ENCODE measurements around the gene COG7. TPM values are rescaled to one million over a fixed set of nuclear protein-coding genes. Genes with fewer than 3 reads are reported as not detected.
"Not testable (repeated sequence)": the region's sequence is repeated elsewhere in the genome, so short reads cannot be mapped to it uniquely, and the experiment has no call there.

Gene COG7
- total and polyA plus RNA-seq, 2 donors (not counting 3 experiments of a cell fraction or from before 2014, with no cell fraction given): 24.1 to 42.0 TPM

GRCh38 chr16:23367988-23368387 is 85.0 kb downstream of the COG7 start:
- DNase-seq (ENCODE audit: low read depth, low spot score) (no peak), FAIRE-seq (no peak)
- Histone ChIP-seq H3K36me3 (ENCODE audit: control insufficient read depth in 2 of 2, extremely low read depth in 1 of 2, insufficient read depth in 2 of 2, low read length in 2 of 2) (no peaks in the 10 kb centered on the region), H3K4me1 (ENCODE audit: control insufficient read depth, extremely low read depth, insufficient read depth, low read length) (peaks cover 4% of the 10 kb centered on the region), H3K4me3 (replicated peaks in 1 of 3; ENCODE audit: insufficient read depth in 1 of 3, low read depth in 1 of 3, low read length in 3 of 3) (no peak overlapping the region), H3K27ac (ENCODE audit: insufficient read depth, low read depth, low read length) (no peak overlapping the region), H3K4me2 (ENCODE audit: insufficient read depth, low read length) (no peak overlapping the region), H2AFZ (ENCODE audit: low read depth, low read length) (no peak overlapping the region), H3K9ac (replicated peaks; ENCODE audit: extremely low read depth, insufficient read depth, low read length) (no peak overlapping the region), H3K79me2 (ENCODE audit: control insufficient read depth, insufficient read depth, low read length) (no peaks in the 10 kb centered on the region), H3K9me1 (replicated peaks; ENCODE audit: control insufficient read depth, extremely low read depth, insufficient read depth, low read length) (no peaks in the 10 kb centered on the region), H4K20me1 (replicated peaks; ENCODE audit: control insufficient read depth, extremely low read depth, insufficient read depth, low read length) (no peaks in the 10 kb centered on the region), H3K9me3 (replicated peaks; ENCODE audit: control insufficient read depth, insufficient read depth, low read length) (no peaks in the 10 kb centered on the region), H3K27me3 (ENCODE audit: control insufficient read depth in 2 of 2, insufficient read depth in 2 of 2, low read length in 2 of 2) (no peaks in the 10 kb centered on the region)
- ChIA-PET POLR2A (no interaction called here), CTCF (interaction anchor here (1.5 kb wide), 1 partner anchor 68 kb away, joined by 3 read pairs; no protein-coding TSS in a partner anchor)
- BruUV-seq (replicated peaks): no TSS peak
- dilution Hi-C loops (cut with MboI; ENCODE audit: extremely low pct_ligation_motif_present, low sequenced_read_pairs) (no loop called here), intact Hi-C loops (cut with micrococcal nuclease) (no loop called here)
- no peak for TF ChIP-seq GATA2 (IDR thresholded peaks at IDR 0.05; ENCODE audit: insufficient read depth, insufficient read length, low read depth, low read length)

DNA sequence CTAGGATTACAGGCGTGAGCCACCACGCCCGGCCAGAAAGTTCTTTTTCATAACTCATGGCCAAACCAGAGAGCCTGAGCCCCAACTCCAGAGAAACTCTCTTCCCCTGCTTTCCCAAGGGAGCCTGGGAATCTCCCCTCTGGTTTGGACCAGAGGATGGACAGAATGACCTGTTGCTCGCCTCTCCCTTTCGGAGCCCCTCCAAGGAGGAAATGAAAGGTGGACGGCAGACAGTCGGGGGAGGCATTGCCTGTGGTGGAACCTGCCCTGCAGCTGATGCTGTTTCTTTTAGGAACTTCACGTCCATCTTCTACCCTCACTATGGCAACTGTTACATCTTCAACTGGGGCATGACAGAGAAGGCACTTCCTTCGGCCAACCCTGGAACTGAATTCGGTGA is 85.4 kb downstream of the COG7 start:
- Histone ChIP-seq H3K4me1 (ENCODE audit: control insufficient read depth, extremely low read depth, insufficient read depth, low read length) (peaks cover 4% of the 10 kb centered on the region), H3K9me1 (replicated peaks; ENCODE audit: control insufficient read depth, extremely low read depth, insufficient read depth, low read length) (no peaks in the 10 kb centered on the region), H3K9me3 (replicated peaks; ENCODE audit: control insufficient read depth, insufficient read depth, low read length) (no peaks in the 10 kb centered on the region), H4K20me1 (replicated peaks; ENCODE audit: control insufficient read depth, extremely low read depth, insufficient read depth, low read length) (no peaks in the 10 kb centered on the region), H3K79me2 (ENCODE audit: control insufficient read depth, insufficient read depth, low read length) (no peaks in the 10 kb centered on the region), H3K9ac (replicated peaks; ENCODE audit: extremely low read depth, insufficient read depth, low read length) (no peak overlapping the region), H3K4me3 (replicated peaks in 1 of 3; ENCODE audit: insufficient read depth in 1 of 3, low read depth in 1 of 3, low read length in 3 of 3) (no peak overlapping the region), H3K27ac (ENCODE audit: insufficient read depth, low read depth, low read length) (no peak overlapping the region), H3K36me3 (ENCODE audit: control insufficient read depth in 2 of 2, extremely low read depth in 1 of 2, insufficient read depth in 2 of 2, low read length in 2 of 2) (no peaks in the 10 kb centered on the region), H3K4me2 (ENCODE audit: insufficient read depth, low read length) (no peak overlapping the region), H2AFZ (ENCODE audit: low read depth, low read length) (no peak overlapping the region), H3K27me3 (ENCODE audit: control insufficient read depth in 2 of 2, insufficient read depth in 2 of 2, low read length in 2 of 2) (no peaks in the 10 kb centered on the region)
- POLR2A ChIA-PET: no interaction called here
- dilution Hi-C loops (cut with MboI; ENCODE audit: extremely low pct_ligation_motif_present, low sequenced_read_pairs): no loop called here
- DNase-seq (ENCODE audit: low read depth, low spot score) (no peak), FAIRE-seq (no peak)
- TF ChIP-seq POLR2A (IDR thresholded peaks at IDR 0.05; ENCODE audit: low read depth, low read length): no peak
- no peak for TF ChIP-seq POLR2AphosphoS5 (IDR thresholded peaks at IDR 0.05; ENCODE audit: insufficient read depth, low read depth, low read length)
- TF ChIP-seq, protein P1, sequence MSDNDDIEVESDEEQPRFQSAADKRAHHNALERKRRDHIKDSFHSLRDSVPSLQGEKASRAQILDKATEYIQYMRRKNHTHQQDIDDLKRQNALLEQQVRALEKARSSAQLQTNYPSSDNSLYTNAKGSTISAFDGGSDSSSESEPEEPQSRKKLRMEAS (IDR thresholded peaks at IDR 0.05; ENCODE audit: insufficient read depth, insufficient read length): no peak
- no peak for TF ChIP-seq FOS (IDR thresholded peaks at IDR 0.05; ENCODE audit: borderline replicate concordance, insufficient read depth, low read length)
- TF ChIP-seq EZH2 (IDR thresholded peaks at IDR 0.05; ENCODE audit: borderline replicate concordance, low read depth, low read length, severe bottlenecking): no peak
- no peak for TF ChIP-seq GATA2 (IDR thresholded peaks at IDR 0.05; ENCODE audit: insufficient read depth, insufficient read length, low read depth, low read length)
- no peak for TF ChIP-seq JUN (IDR thresholded peaks at IDR 0.05; ENCODE audit: borderline replicate concordance, insufficient read depth, insufficient read length, low read depth)
- TF ChIP-seq MYC (IDR thresholded peaks at IDR 0.05; ENCODE audit: low read depth, low read length): no peak
- TF ChIP-seq CTCF (IDR thresholded peaks at IDR 0.05; ENCODE audit: extremely low read depth in 1 of 2, insufficient read depth in 1 of 2, low read depth in 1 of 2, low read length in 2 of 2): no peak
- no TSS peak for BruUV-seq (replicated peaks)
- CTCF ChIA-PET: interaction anchor here (1.5 kb wide), 1 partner anchor 68 kb away, joined by 3 read pairs; no protein-coding TSS in a partner anchor
- intact Hi-C loops (cut with micrococcal nuclease): no loop called here

DNA sequence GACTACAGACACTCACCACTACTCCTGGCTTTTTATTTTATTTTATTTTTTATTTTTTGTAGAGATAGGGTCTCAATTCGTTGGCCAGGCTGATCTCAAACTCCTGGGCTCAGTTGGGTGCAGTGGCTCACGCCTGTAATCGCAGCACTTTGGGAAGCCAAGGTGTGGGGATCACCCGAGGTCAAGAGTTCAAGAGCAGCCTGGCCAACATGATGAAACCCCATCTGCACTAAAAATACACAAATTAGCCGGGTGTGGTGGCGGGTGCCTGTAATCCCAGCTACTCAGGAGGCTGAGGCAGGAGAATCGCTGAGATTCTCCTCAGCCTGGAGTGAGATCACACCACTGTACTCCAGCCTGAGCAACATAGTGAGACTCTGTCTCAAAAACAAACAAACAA is 86.6 kb downstream of the COG7 start:
- H3K9me1 ChIP-seq (replicated peaks; ENCODE audit: control insufficient read depth, extremely low read depth, insufficient read depth, low read length); H4K20me1 ChIP-seq (replicated peaks; ENCODE audit: control insufficient read depth, extremely low read depth, insufficient read depth, low read length); POLR2A ChIA-PET; dilution Hi-C loops (cut with MboI; ENCODE audit: extremely low pct_ligation_motif_present, low sequenced_read_pairs); H2AFZ ChIP-seq (ENCODE audit: low read depth, low read length); H3K79me2 ChIP-seq (ENCODE audit: control insufficient read depth, insufficient read depth, low read length); H3K4me3 ChIP-seq (replicated peaks in 1 of 3; ENCODE audit: insufficient read depth in 1 of 3, low read depth in 1 of 3, low read length in 3 of 3); H3K4me1 ChIP-seq (ENCODE audit: control insufficient read depth, extremely low read depth, insufficient read depth, low read length); CTCF ChIA-PET; BruUV-seq (replicated peaks); DNase-seq (ENCODE audit: low read depth, low spot score); H3K9ac ChIP-seq (replicated peaks; ENCODE audit: extremely low read depth, insufficient read depth, low read length); H3K27me3 ChIP-seq (ENCODE audit: control insufficient read depth in 2 of 2, insufficient read depth in 2 of 2, low read length in 2 of 2); FAIRE-seq; H3K9me3 ChIP-seq (replicated peaks; ENCODE audit: control insufficient read depth, insufficient read depth, low read length); H3K4me2 ChIP-seq (ENCODE audit: insufficient read depth, low read length); H3K27ac ChIP-seq (ENCODE audit: insufficient read depth, low read depth, low read length); H3K36me3 ChIP-seq (ENCODE audit: control insufficient read depth in 2 of 2, extremely low read depth in 1 of 2, insufficient read depth in 2 of 2, low read length in 2 of 2); intact Hi-C loops (cut with micrococcal nuclease): not testable (repeated sequence)
